Gastroesophageal sphincter (tissue), 3 donors: ENCODE results near the gene USP11.

Source experiments
- EP300 ChIP-seq: sonication (generic); formaldehyde crosslinking; IDR thresholded peaks from one replicate; pipeline ENCODE4 v1.6.1; 2017; ENCODE audit warnings: antibody characterized with exemption, mild to moderate bottlenecking
- POLR2A ChIP-seq, 2 donors: fragments of 450-650 bp; IDR thresholded peaks; one replicate each; pipeline ENCODE4 v1.6.1; 2017; ENCODE audit warnings: antibody characterized with exemption in 2 of 2, mild to moderate bottlenecking in 2 of 2, moderate library complexity in 1 of 2
- TF ChIP-seq, protein P1 (sequence below), 4 experiments: fragments of 200-600 bp in 2 of 4; fragments of 450-650 bp in 2 of 4; sonication (generic) in 1 of 4; IDR thresholded peaks; one replicate each; pipeline ENCODE4 v1.5.1; 2017 to 2019; ENCODE audit warnings: antibody characterized with exemption in 4 of 4, mild to moderate bottlenecking in 2 of 4, moderate library complexity in 2 of 4

- TF ChIP-seq, protein P1, sequence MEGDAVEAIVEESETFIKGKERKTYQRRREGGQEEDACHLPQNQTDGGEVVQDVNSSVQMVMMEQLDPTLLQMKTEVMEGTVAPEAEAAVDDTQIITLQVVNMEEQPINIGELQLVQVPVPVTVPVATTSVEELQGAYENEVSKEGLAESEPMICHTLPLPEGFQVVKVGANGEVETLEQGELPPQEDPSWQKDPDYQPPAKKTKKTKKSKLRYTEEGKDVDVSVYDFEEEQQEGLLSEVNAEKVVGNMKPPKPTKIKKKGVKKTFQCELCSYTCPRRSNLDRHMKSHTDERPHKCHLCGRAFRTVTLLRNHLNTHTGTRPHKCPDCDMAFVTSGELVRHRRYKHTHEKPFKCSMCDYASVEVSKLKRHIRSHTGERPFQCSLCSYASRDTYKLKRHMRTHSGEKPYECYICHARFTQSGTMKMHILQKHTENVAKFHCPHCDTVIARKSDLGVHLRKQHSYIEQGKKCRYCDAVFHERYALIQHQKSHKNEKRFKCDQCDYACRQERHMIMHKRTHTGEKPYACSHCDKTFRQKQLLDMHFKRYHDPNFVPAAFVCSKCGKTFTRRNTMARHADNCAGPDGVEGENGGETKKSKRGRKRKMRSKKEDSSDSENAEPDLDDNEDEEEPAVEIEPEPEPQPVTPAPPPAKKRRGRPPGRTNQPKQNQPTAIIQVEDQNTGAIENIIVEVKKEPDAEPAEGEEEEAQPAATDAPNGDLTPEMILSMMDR (IDR thresholded peaks at IDR 0.05): no peak
- TF ChIP-seq POLR2A (IDR thresholded peaks at IDR 0.05) (no peak), EP300 (no peak)
These were observed 9.1 kb upstream of the USP11 start for GRCh38 chrX:47223476-47224250.
